ENCODE data around the gene CCR1. TPM values are rescaled to one million over a fixed set of nuclear protein-coding genes. Genes with fewer than 3 reads are reported as not detected.

The CCR1 gene
- total and polyA plus RNA-seq, 2 experiments from 2014 or later, result not detected

DNA sequence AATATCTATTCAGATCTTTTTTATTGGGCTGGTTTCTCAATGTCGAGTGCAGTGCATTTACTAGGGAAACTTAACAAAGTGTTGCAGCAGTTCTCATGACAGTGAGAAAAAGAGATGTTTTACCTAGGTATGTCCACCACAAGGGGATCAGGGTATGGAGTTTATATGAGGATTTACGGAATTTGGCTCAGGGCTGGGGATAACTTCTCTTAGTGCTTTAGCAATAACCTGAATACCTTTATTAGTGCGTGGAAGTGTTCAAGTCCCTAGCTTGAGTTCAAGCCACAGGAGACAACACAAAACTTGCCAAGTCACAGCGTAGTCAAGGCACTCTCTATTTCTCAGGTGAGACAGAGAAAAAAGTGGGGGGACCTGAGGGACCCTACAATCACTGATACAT is 30.3 kb upstream of the CCR1 start (continued):
- TF ChIP-seq ZNF462 (CRISPR knock-in tag; IDR thresholded peaks at IDR 0.05), result no peak
- TF ChIP-seq ZNF114 (CRISPR knock-in tag; IDR thresholded peaks at IDR 0.05), result no peak
- no peak for TF ChIP-seq JUNB (IDR thresholded peaks at IDR 0.05; ENCODE audit: unreplicated experiment)
- TF ChIP-seq STAT1 (IDR thresholded peaks at IDR 0.05; ENCODE audit: unreplicated experiment), result no peak
- no peak for TF ChIP-seq NANOG (IDR thresholded peaks at IDR 0.05; ENCODE audit: borderline replicate concordance)

DNA sequence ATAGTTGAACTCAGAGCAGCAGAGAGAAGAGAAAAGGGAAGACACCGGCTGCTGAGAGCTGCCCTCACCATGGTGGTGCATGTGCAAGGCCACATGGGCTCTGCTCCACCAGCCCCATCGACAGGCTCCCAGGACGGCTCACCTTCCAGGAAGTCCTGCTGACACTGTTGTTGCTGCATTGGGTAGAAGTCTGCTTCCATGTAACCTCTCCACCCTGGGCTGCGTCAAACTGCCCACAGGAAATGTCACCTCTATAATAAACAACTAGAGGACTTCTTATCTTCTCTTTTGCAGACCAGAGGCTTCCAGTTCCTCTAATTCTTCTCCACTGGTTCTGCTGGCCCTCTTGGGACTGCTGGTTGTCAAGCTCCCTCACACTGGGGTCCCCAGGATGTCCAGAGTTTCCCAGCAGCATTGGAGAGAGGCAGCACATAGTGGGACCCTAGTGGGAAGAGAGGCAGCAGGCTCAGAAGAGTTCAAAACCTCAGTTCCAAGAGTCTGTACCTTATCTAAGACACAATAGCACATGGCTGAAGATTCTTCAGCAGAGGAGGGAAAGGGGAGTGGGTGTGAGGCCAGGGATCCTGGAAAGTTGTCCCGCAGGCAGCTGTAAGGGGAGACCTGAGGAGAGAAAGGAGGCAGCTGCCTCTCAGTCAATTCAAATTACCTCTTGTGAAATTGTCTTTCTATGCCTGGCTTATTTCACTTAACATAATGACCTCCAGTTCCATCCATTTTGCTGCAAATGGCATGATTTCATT is 28.4 kb upstream of the CCR1 start:
- DNase-seq (ENCODE audit: low spot score), result no peak
- Histone ChIP-seq H3K27ac (ENCODE audit: low read depth) (no peak overlapping the region), H3K4me3 (no peak overlapping the region), H4K20me1 (replicated peaks; ENCODE audit: insufficient read depth) (no peaks in the 10 kb centered on the region), H2AFZ (no peak overlapping the region), H3K79me2 (replicated peaks; ENCODE audit: insufficient read depth) (no peaks in the 10 kb centered on the region), H3K27me3 (ENCODE audit: insufficient read depth) (no peaks in the 10 kb centered on the region), H3K4me1 (ENCODE audit: insufficient read depth) (0 out of 2 replicates have a peak, but pooled peaks cover 8% of the 10 kb centered on the region), H3F3A (replicated peaks; ENCODE audit: low read depth) (no peaks in the 10 kb centered on the region), H3K9me2 (ENCODE audit: insufficient read depth) (0 out of 2 replicates have a peak, but pooled peaks cover 3% of the 10 kb centered on the region), H3K36me3 (ENCODE audit: insufficient read depth) (no peaks in the 10 kb centered on the region), H3K4me2 (no peak overlapping the region)
- no peak for ATAC-seq
- no peaks in the 10 kb centered on the region for H3K9me3 Mint-ChIP-seq
- H3K36me3 Mint-ChIP-seq (ENCODE audit: low read depth), result no peaks in the 10 kb centered on the region
- H3K27me3 Mint-ChIP-seq (ENCODE audit: insufficient read depth, low read depth, poor library complexity), result peaks cover 2% of the 10 kb centered on the region
- no peak overlapping the region for H3K27ac Mint-ChIP-seq
- no peak overlapping the region for H3K4me3 Mint-ChIP-seq
- H3K4me1 Mint-ChIP-seq, result peaks cover 15% of the 10 kb centered on the region
- TF ChIP-seq STAT1 (IDR thresholded peaks at IDR 0.05; ENCODE audit: unreplicated experiment), result no peak
- no peak for TF ChIP-seq ZNF114 (CRISPR knock-in tag; IDR thresholded peaks at IDR 0.05)
- TF ChIP-seq EZH2 (IDR thresholded peaks at IDR 0.05; ENCODE audit: low read depth, unreplicated experiment), result no peak
- no peak for TF ChIP-seq EZH2phosphoT487 (IDR thresholded peaks at IDR 0.05; ENCODE audit: unreplicated experiment)
- no peak for TF ChIP-seq JUNB (IDR thresholded peaks at IDR 0.05; ENCODE audit: unreplicated experiment)
- TF ChIP-seq ZNF331 (CRISPR knock-in tag; IDR thresholded peaks at IDR 0.05; ENCODE audit: low read depth), result no peak
- TF ChIP-seq CREB1 (CRISPR knock-in tag; IDR thresholded peaks at IDR 0.05; ENCODE audit: low read depth), result no peak
- TF ChIP-seq, protein P1, sequence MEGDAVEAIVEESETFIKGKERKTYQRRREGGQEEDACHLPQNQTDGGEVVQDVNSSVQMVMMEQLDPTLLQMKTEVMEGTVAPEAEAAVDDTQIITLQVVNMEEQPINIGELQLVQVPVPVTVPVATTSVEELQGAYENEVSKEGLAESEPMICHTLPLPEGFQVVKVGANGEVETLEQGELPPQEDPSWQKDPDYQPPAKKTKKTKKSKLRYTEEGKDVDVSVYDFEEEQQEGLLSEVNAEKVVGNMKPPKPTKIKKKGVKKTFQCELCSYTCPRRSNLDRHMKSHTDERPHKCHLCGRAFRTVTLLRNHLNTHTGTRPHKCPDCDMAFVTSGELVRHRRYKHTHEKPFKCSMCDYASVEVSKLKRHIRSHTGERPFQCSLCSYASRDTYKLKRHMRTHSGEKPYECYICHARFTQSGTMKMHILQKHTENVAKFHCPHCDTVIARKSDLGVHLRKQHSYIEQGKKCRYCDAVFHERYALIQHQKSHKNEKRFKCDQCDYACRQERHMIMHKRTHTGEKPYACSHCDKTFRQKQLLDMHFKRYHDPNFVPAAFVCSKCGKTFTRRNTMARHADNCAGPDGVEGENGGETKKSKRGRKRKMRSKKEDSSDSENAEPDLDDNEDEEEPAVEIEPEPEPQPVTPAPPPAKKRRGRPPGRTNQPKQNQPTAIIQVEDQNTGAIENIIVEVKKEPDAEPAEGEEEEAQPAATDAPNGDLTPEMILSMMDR (conservative IDR thresholded peaks at IDR 0.05; ENCODE audit: low read depth in 2 of 2), result no peak
- no peak for TF ChIP-seq NANOG (IDR thresholded peaks at IDR 0.05; ENCODE audit: borderline replicate concordance)
- TF ChIP-seq POLR2AphosphoS5 (IDR thresholded peaks at IDR 0.05; ENCODE audit: low read depth), result no peak
- TF ChIP-seq, protein P2, sequence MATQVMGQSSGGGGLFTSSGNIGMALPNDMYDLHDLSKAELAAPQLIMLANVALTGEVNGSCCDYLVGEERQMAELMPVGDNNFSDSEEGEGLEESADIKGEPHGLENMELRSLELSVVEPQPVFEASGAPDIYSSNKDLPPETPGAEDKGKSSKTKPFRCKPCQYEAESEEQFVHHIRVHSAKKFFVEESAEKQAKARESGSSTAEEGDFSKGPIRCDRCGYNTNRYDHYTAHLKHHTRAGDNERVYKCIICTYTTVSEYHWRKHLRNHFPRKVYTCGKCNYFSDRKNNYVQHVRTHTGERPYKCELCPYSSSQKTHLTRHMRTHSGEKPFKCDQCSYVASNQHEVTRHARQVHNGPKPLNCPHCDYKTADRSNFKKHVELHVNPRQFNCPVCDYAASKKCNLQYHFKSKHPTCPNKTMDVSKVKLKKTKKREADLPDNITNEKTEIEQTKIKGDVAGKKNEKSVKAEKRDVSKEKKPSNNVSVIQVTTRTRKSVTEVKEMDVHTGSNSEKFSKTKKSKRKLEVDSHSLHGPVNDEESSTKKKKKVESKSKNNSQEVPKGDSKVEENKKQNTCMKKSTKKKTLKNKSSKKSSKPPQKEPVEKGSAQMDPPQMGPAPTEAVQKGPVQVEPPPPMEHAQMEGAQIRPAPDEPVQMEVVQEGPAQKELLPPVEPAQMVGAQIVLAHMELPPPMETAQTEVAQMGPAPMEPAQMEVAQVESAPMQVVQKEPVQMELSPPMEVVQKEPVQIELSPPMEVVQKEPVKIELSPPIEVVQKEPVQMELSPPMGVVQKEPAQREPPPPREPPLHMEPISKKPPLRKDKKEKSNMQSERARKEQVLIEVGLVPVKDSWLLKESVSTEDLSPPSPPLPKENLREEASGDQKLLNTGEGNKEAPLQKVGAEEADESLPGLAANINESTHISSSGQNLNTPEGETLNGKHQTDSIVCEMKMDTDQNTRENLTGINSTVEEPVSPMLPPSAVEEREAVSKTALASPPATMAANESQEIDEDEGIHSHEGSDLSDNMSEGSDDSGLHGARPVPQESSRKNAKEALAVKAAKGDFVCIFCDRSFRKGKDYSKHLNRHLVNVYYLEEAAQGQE (IDR thresholded peaks at IDR 0.05; ENCODE audit: unreplicated experiment), result no peak
